ENCODE data around the gene TMEM108. TPM values are rescaled to one million over a fixed set of nuclear protein-coding genes. Genes with fewer than 3 reads are reported as not detected.

The TMEM108 gene
- total RNA-seq, 1 experiment from 2014 or later = not detected

GRCh38 chr3:133254716-133255115, 216.5 kb downstream of the TMEM108 start:
- DNase-seq (ENCODE audit: low read depth in 1 of 2, low spot score in 2 of 2) = no peak

GRCh38 chr3:133256787-133257483, 218.7 kb downstream of the TMEM108 start:
- H3K27me3 ChIP-seq (replicated peaks) = 0 out of 2 replicates have a peak, but pooled peaks cover 3% of the 10 kb centered on the region
- H3K36me3 ChIP-seq = no peaks in the 10 kb centered on the region
- no peaks in the 10 kb centered on the region for H3K9me3 ChIP-seq (replicated peaks)
- H3K4me1 ChIP-seq (replicated peaks) = no peaks in the 10 kb centered on the region
- no peak overlapping the region for H3K27ac ChIP-seq
- no peak overlapping the region for H3K4me3 ChIP-seq
- DNase-seq (ENCODE audit: low read depth in 1 of 2, low spot score in 2 of 2) = no peak

More at GRCh38 chr3:133254716-133255115, 216.5 kb downstream of the TMEM108 start:
- Histone ChIP-seq H3K36me3 (no peaks in the 10 kb centered on the region), H3K27me3 (replicated peaks) (0 out of 2 replicates have a peak, but pooled peaks cover 3% of the 10 kb centered on the region), H3K9me3 (replicated peaks) (no peaks in the 10 kb centered on the region), H3K27ac (no peak overlapping the region), H3K4me1 (replicated peaks) (no peaks in the 10 kb centered on the region), H3K4me3 (no peak overlapping the region)

DNA sequence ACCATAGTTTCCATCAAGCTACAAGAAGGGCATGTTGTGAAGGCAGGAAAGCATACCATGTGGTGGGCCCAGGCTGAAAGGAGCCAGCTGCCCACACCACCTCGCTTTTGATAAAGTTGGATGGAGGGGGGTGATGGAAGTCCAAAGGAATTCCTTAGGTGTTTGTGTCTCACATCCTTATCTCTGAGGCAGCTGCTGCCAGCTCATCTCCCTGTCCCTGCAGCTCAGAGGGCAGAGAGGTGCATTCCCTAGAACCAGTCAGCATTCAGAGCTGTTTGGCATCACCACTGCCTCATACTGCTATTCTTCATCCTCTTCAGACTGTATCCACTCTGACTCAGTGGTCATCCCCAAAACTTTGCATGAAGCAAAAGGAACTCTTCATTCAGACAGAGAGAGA, 220.2 kb downstream of the TMEM108 start:
- H3K4me3 ChIP-seq = no peak overlapping the region
- H3K27ac ChIP-seq = no peak overlapping the region
- no peak for DNase-seq (ENCODE audit: low read depth in 1 of 2, low spot score in 2 of 2)
- no peaks in the 10 kb centered on the region for H3K4me1 ChIP-seq (replicated peaks)
- H3K36me3 ChIP-seq = no peaks in the 10 kb centered on the region
- peaks cover 3% of the 10 kb centered on the region; the same call in 1 of the 2 replicates for H3K27me3 ChIP-seq (replicated peaks)
- no peaks in the 10 kb centered on the region for H3K9me3 ChIP-seq (replicated peaks)

GRCh38 chr3:133259767-133260166, 221.6 kb downstream of the TMEM108 start:
- Histone ChIP-seq H3K4me1 (replicated peaks) (no peaks in the 10 kb centered on the region), H3K36me3 (no peaks in the 10 kb centered on the region), H3K27ac (no peak overlapping the region), H3K27me3 (replicated peaks) (peaks cover 3% of the 10 kb centered on the region; the same call in 1 of the 2 replicates), H3K4me3 (no peak overlapping the region), H3K9me3 (replicated peaks) (no peaks in the 10 kb centered on the region)
- DNase-seq (ENCODE audit: low read depth in 1 of 2, low spot score in 2 of 2) = no peak

DNA sequence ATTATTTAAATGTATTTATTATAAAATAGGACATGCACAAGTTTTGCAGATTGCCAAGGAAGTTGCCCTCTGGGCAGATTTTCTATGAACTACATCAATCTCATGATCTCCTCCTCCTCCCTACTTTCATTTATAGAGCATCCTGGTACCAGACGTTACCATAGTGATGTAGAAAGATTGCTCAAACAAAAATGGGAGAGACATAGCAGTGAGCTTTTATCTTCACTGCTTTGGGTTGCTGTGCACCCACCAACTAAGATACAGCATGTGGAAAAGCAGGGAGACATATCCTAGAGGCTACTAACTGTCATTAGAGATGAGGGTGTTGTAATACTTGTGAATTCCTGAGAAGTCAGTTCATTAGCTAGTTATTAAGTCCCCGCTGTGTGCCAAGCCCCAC, 224.1 kb downstream of the TMEM108 start:
- Histone ChIP-seq H3K36me3 (no peaks in the 10 kb centered on the region), H3K4me3 (no peak overlapping the region), H3K9me3 (replicated peaks) (no peaks in the 10 kb centered on the region), H3K27ac (no peak overlapping the region), H3K27me3 (replicated peaks) (no peaks in the 10 kb centered on the region; the same call in 1 of the 2 replicates), H3K4me1 (replicated peaks) (no peaks in the 10 kb centered on the region)
- no peak for DNase-seq (ENCODE audit: low read depth in 1 of 2, low spot score in 2 of 2)

DNA sequence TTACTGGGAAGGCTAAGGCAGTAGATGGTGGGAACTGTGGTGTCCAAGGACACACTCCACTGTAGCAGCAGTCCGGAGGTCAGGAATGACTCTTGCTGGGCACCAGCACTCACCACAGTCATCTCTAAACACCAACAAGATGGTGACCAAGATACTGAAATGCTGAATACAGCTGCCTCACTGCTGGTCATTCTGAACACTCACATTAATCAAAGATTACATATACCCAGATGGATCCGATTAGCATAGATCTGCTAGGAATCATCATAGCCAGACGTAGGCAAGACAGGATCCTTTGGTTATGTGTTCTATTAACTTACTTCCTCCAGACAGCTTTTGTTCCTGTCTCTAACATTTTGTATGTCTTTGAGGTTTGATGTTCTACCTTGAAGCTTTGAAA, 226.7 kb downstream of the TMEM108 start:
- no peak for DNase-seq (ENCODE audit: low read depth in 1 of 2, low spot score in 2 of 2)
- H3K36me3 ChIP-seq = no peaks in the 10 kb centered on the region
- H3K9me3 ChIP-seq (replicated peaks) = no peaks in the 10 kb centered on the region
- H3K27ac ChIP-seq = no peak overlapping the region
- no peak overlapping the region for H3K4me3 ChIP-seq
- H3K4me1 ChIP-seq (replicated peaks) = no peaks in the 10 kb centered on the region
- no peaks in the 10 kb centered on the region; the same call in 1 of the 2 replicates for H3K27me3 ChIP-seq (replicated peaks)

GRCh38 chr3:133268726-133269134, 230.5 kb downstream of the TMEM108 start:
- Histone ChIP-seq H3K4me3 (no peak overlapping the region), H3K36me3 (no peaks in the 10 kb centered on the region), H3K27me3 (replicated peaks) (no peaks in the 10 kb centered on the region; the same call in 1 of the 2 replicates), H3K4me1 (replicated peaks) (no peaks in the 10 kb centered on the region), H3K9me3 (replicated peaks) (no peaks in the 10 kb centered on the region), H3K27ac (no peak overlapping the region)
- no peak for DNase-seq (ENCODE audit: low read depth in 1 of 2, low spot score in 2 of 2)

DNA sequence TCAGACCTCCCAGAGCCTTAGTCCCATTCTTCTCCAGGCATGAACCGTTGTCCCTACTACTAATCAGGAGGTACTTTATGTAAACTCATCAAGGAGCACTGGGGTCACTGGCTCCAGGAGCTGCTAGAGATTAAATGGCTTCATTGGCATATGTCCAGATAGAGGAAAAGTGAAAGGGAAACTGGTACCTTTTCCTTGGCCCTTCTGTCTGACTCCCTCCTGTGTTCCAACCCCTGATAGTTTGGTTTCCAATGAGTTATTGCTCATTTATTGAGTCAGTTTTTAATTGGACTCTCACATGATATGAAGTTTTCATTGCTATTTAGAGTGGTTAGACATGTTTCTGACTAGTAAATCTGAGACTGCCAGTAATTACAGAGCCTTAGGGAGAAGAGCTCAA, 231.2 kb downstream of the TMEM108 start:
- Histone ChIP-seq H3K4me1 (replicated peaks) (no peaks in the 10 kb centered on the region), H3K27me3 (replicated peaks) (no peaks in the 10 kb centered on the region; the same call in 1 of the 2 replicates), H3K9me3 (replicated peaks) (no peaks in the 10 kb centered on the region), H3K36me3 (no peaks in the 10 kb centered on the region), H3K4me3 (no peak overlapping the region), H3K27ac (no peak overlapping the region)
- no peak for DNase-seq (ENCODE audit: low read depth in 1 of 2, low spot score in 2 of 2)

GRCh38 chr3:133270631-133271030, 232.4 kb downstream of the TMEM108 start:
- Histone ChIP-seq H3K4me3 (no peak overlapping the region), H3K36me3 (no peaks in the 10 kb centered on the region), H3K9me3 (replicated peaks) (no peaks in the 10 kb centered on the region), H3K27ac (no peak overlapping the region), H3K4me1 (replicated peaks) (no peaks in the 10 kb centered on the region), H3K27me3 (replicated peaks) (no peaks in the 10 kb centered on the region; the same call in none of the 2 replicates)
- DNase-seq (ENCODE audit: low read depth in 1 of 2, low spot score in 2 of 2) = no peak

GRCh38 chr3:133271042-133271441, 232.9 kb downstream of the TMEM108 start:
- no peak overlapping the region for H3K27ac ChIP-seq
- no peaks in the 10 kb centered on the region for H3K4me1 ChIP-seq (replicated peaks)
- no peaks in the 10 kb centered on the region; the same call in none of the 2 replicates for H3K27me3 ChIP-seq (replicated peaks)
- no peak for DNase-seq (ENCODE audit: low read depth in 1 of 2, low spot score in 2 of 2)
- H3K36me3 ChIP-seq = no peaks in the 10 kb centered on the region
- H3K9me3 ChIP-seq (replicated peaks) = no peaks in the 10 kb centered on the region
- no peak overlapping the region for H3K4me3 ChIP-seq

- Histone ChIP-seq H3K27ac (no peak overlapping the region), H3K4me1 (replicated peaks) (no peaks in the 10 kb centered on the region)
Measured at GRCh38 chr3:133271539-133271938, 233.3 kb downstream of the TMEM108 start.

DNA sequence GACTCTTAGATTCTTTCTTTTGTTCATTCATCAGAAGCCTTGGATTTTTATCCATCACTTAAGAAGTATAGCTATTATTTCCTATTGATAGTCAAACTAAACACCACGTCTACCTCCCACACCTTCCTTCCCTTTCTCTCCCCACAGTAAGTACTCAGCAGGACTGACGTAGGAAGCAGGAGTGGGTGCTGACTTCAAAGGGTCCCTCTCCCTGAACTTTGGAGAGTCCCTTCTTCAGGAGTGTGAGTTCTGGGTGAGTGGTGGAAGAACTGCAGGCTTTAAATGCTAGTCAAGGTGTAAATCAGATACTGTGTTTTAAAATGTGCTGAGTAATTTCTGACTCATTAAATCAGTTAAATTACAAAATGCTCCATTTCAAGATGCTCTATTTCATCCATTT, 235.2 kb downstream of the TMEM108 start:
- no peaks in the 10 kb centered on the region for H3K9me3 ChIP-seq (replicated peaks)
- no peak for DNase-seq (ENCODE audit: low read depth in 1 of 2, low spot score in 2 of 2)
- no peaks in the 10 kb centered on the region for H3K4me1 ChIP-seq (replicated peaks)
- H3K4me3 ChIP-seq = no peak overlapping the region
- no peak overlapping the region for H3K27ac ChIP-seq
- H3K27me3 ChIP-seq (replicated peaks) = no peaks in the 10 kb centered on the region; the same call in none of the 2 replicates
- H3K36me3 ChIP-seq = no peaks in the 10 kb centered on the region

More at GRCh38 chr3:133271539-133271938, 233.3 kb downstream of the TMEM108 start:
- Histone ChIP-seq H3K27me3 (replicated peaks) (no peaks in the 10 kb centered on the region; the same call in none of the 2 replicates), H3K4me3 (no peak overlapping the region), H3K9me3 (replicated peaks) (no peaks in the 10 kb centered on the region), H3K36me3 (no peaks in the 10 kb centered on the region)
- DNase-seq (ENCODE audit: low read depth in 1 of 2, low spot score in 2 of 2) = no peak

- no peaks in the 10 kb centered on the region; the same call in 1 of the 2 replicates for H3K27me3 ChIP-seq (replicated peaks)
Measured at GRCh38 chr3:133274477-133274876, 236.3 kb downstream of the TMEM108 start.

DNA sequence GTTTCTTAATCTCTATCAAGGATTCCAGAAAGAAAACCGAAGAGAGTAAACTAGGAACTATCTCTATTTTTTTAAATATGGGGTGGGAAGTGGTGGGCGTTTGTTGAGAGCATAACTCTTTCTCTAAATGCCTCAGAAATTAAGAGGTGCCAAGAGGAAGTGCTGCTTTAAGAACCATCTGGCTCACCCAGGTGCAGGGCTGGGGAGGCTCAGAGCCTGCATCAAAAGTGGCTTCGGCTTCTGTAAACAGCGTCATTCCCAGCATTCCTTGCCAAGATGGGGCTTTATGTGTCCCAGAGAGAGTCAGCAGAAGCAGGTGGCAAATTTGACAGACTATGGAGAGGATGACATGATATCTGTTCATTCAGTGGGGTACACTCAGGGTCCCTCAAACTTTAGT, 238.4 kb downstream of the TMEM108 start:
- no peak for DNase-seq (ENCODE audit: low read depth in 1 of 2, low spot score in 2 of 2)
- no peak overlapping the region for H3K27ac ChIP-seq
- H3K27me3 ChIP-seq (replicated peaks) = no peaks in the 10 kb centered on the region; the same call in 1 of the 2 replicates
- H3K4me1 ChIP-seq (replicated peaks) = no peaks in the 10 kb centered on the region
- no peak overlapping the region for H3K4me3 ChIP-seq
- H3K36me3 ChIP-seq = no peaks in the 10 kb centered on the region
- no peaks in the 10 kb centered on the region for H3K9me3 ChIP-seq (replicated peaks)

More at GRCh38 chr3:133274477-133274876, 236.3 kb downstream of the TMEM108 start:
- Histone ChIP-seq H3K4me1 (replicated peaks) (no peaks in the 10 kb centered on the region), H3K27ac (no peak overlapping the region), H3K9me3 (replicated peaks) (no peaks in the 10 kb centered on the region), H3K36me3 (no peaks in the 10 kb centered on the region), H3K4me3 (no peak overlapping the region)
- DNase-seq (ENCODE audit: low read depth in 1 of 2, low spot score in 2 of 2) = no peak
